Muscle of leg (tissue), 11 donors: Measurements from ENCODE around the gene GMDS. TPM values are rescaled to one million over a fixed set of nuclear protein-coding genes. Genes with fewer than 3 reads are reported as not detected.

Experiments
- DNase-seq: peaks from one replicate; pipeline ENCODE4 v3.0.0; 2013
- H3K27ac ChIP-seq: one replicate; pipeline ENCODE4 v1.5.1; 2013; ENCODE audit warnings: mild to moderate bottlenecking, low read length, control low read depth
- H3K27me3 ChIP-seq: one replicate; pipeline ENCODE4 v1.6.1; 2013; ENCODE audit warnings: low read length; ENCODE audit not compliant: control insufficient read depth, insufficient read depth
- H3K36me3 ChIP-seq: one replicate; pipeline ENCODE4 v1.6.1; 2013; ENCODE audit warnings: low read length; ENCODE audit not compliant: control insufficient read depth, insufficient read depth
- H3K4me1 ChIP-seq: one replicate; pipeline ENCODE4 v1.6.1; 2013; ENCODE audit warnings: low read length; ENCODE audit not compliant: control insufficient read depth, insufficient read depth
- H3K4me3 ChIP-seq: one replicate; pipeline ENCODE4 v1.5.1; 2013; ENCODE audit warnings: low read length, control low read depth
- H3K9me3 ChIP-seq: replicated peaks from 2 replicates; pipeline ENCODE4 v1.6.1; 2013; ENCODE audit warnings: low read depth, low read length; ENCODE audit not compliant: control insufficient read depth
- WGBS: methylation state at CpG from one replicate; pipeline ENCODE4 v1.1.5; 2013; ENCODE audit warnings: missing lambda C conversion rate; ENCODE audit not compliant: insufficient coverage; 5-methylcytosine and 5-hydroxymethylcytosine counted together
- polyA plus RNA-seq, 8 donors: library from polyadenylated mRNA; unstranded; fragments of 120-200 nt; gene quantifications; one replicate each; pipeline versions ENCODE4 v1.2.1 to v1.2.3, GENCODE V29; 2013; ENCODE audit warnings: inconsistent platforms in 1 of 8, low replicate concordance in 1 of 8; ENCODE audit not compliant: insufficient read length in 8 of 8, insufficient read depth in 1 of 8
- total RNA-seq: library from RNA; stranded (reverse); fragments of 120-200 nt; gene quantifications from one replicate; pipeline ENCODE4 v1.2.4, GENCODE V29; 2013

Gene GMDS
- total and polyA plus RNA-seq, 9 donors: 3.9 to 17.0 (median 11.9) TPM

- 91% methylated on average over 9 of the region's 15 CpGs for WGBS
Measured at GRCh38 chr6:1622220-1622850, 623.1 kb downstream of the GMDS start.

GRCh38 chr6:1621070-1621701, 624.2 kb downstream of the GMDS start:
- Histone ChIP-seq H3K9me3 (no peaks in the 10 kb centered on the region), H3K27ac (no peak overlapping the region), H3K36me3 (no peaks in the 10 kb centered on the region), H3K4me1 (peaks cover 30% of the 10 kb centered on the region), H3K27me3 (peaks cover 96% of the 10 kb centered on the region), H3K4me3 (no peak overlapping the region)
- DNase-seq: no peak
- 87% methylated on average over 24 of the region's 30 CpGs for WGBS

More at GRCh38 chr6:1622220-1622850, 623.1 kb downstream of the GMDS start:
- peaks cover 93% of the 10 kb centered on the region for H3K27me3 ChIP-seq
- no peak overlapping the region for H3K4me3 ChIP-seq
- no peak overlapping the region for H3K27ac ChIP-seq
- no peaks in the 10 kb centered on the region for H3K9me3 ChIP-seq
- peaks cover 30% of the 10 kb centered on the region for H3K4me1 ChIP-seq
- H3K36me3 ChIP-seq: no peaks in the 10 kb centered on the region
- no peak for DNase-seq

GRCh38 chr6:1620504-1621069, 624.8 kb downstream of the GMDS start:
- H3K27ac ChIP-seq: no peak overlapping the region
- WGBS: 38% methylated on average over 50 of the region's 50 CpGs
- no peaks in the 10 kb centered on the region for H3K36me3 ChIP-seq
- peaks cover 93% of the 10 kb centered on the region for H3K27me3 ChIP-seq
- DNase-seq: no peak
- peaks cover 30% of the 10 kb centered on the region for H3K4me1 ChIP-seq
- no peak overlapping the region for H3K4me3 ChIP-seq
- H3K9me3 ChIP-seq: no peaks in the 10 kb centered on the region

- WGBS: 7% methylated on average over 81 of the region's 83 CpGs
- Histone ChIP-seq H3K36me3 (no peaks in the 10 kb centered on the region), H3K4me1 (peaks cover 28% of the 10 kb centered on the region), H3K4me3 (peak overlapping the region; percentile 13), H3K27me3 (peaks cover 93% of the 10 kb centered on the region), H3K27ac (no peak overlapping the region), H3K9me3 (no peaks in the 10 kb centered on the region)
- DNase-seq: no peak
Measured at GRCh38 chr6:1619673-1620503, 625.5 kb downstream of the GMDS start.

- 30% methylated on average over 35 of the region's 40 CpGs for WGBS
- Histone ChIP-seq H3K36me3 (no peaks in the 10 kb centered on the region), H3K9me3 (no peaks in the 10 kb centered on the region), H3K4me1 (peaks cover 25% of the 10 kb centered on the region), H3K27me3 (peaks cover 92% of the 10 kb centered on the region), H3K4me3 (no peak overlapping the region), H3K27ac (no peak overlapping the region)
- DNase-seq: no peak
Measured at GRCh38 chr6:1619098-1619672, 626.2 kb downstream of the GMDS start.

GRCh38 chr6:1618311-1619097, 626.9 kb downstream of the GMDS start:
- 59% methylated on average over 23 of the region's 31 CpGs for WGBS
- Histone ChIP-seq H3K9me3 (no peaks in the 10 kb centered on the region), H3K27ac (no peak overlapping the region), H3K4me1 (peaks cover 31% of the 10 kb centered on the region), H3K27me3 (peaks cover 92% of the 10 kb centered on the region), H3K36me3 (no peaks in the 10 kb centered on the region), H3K4me3 (no peak overlapping the region)
- no peak for DNase-seq

- Histone ChIP-seq H3K27ac (no peak overlapping the region), H3K27me3 (peaks cover 94% of the 10 kb centered on the region), H3K36me3 (no peaks in the 10 kb centered on the region), H3K9me3 (no peaks in the 10 kb centered on the region), H3K4me1 (peaks cover 32% of the 10 kb centered on the region), H3K4me3 (no peak overlapping the region)
- no peak for DNase-seq
- WGBS: 64% methylated on average over 12 of the region's 21 CpGs
Measured at GRCh38 chr6:1617466-1618310, 627.7 kb downstream of the GMDS start.

GRCh38 chr6:1616701-1617463, 628.5 kb downstream of the GMDS start:
- H3K36me3 ChIP-seq: no peaks in the 10 kb centered on the region
- peaks cover 93% of the 10 kb centered on the region for H3K27me3 ChIP-seq
- peaks cover 33% of the 10 kb centered on the region for H3K4me1 ChIP-seq
- no peak overlapping the region for H3K27ac ChIP-seq
- 69% methylated on average over 5 of the region's 11 CpGs for WGBS
- DNase-seq: no peak
- H3K9me3 ChIP-seq: no peaks in the 10 kb centered on the region
- no peak overlapping the region for H3K4me3 ChIP-seq
